Activated naive CD4-positive, alpha-beta T cell treated with anti-CD3 and anti-CD28 coated beads, Interleukin-2, amount 10 ng/mL, durations not matched to agents 5 hours and 36 hours (primary cell): ENCODE measurements around the gene PCDHAC1. TPM values are rescaled to one million over a fixed set of nuclear protein-coding genes. Genes with fewer than 3 reads are reported as not detected.

Source experiments
- total RNA-seq, 2 experiments: library from RNA; stranded (reverse); gene quantifications; one replicate each; pipeline ENCODE4 v1.2.3, GENCODE V29; 2021

Gene PCDHAC1, protein sequence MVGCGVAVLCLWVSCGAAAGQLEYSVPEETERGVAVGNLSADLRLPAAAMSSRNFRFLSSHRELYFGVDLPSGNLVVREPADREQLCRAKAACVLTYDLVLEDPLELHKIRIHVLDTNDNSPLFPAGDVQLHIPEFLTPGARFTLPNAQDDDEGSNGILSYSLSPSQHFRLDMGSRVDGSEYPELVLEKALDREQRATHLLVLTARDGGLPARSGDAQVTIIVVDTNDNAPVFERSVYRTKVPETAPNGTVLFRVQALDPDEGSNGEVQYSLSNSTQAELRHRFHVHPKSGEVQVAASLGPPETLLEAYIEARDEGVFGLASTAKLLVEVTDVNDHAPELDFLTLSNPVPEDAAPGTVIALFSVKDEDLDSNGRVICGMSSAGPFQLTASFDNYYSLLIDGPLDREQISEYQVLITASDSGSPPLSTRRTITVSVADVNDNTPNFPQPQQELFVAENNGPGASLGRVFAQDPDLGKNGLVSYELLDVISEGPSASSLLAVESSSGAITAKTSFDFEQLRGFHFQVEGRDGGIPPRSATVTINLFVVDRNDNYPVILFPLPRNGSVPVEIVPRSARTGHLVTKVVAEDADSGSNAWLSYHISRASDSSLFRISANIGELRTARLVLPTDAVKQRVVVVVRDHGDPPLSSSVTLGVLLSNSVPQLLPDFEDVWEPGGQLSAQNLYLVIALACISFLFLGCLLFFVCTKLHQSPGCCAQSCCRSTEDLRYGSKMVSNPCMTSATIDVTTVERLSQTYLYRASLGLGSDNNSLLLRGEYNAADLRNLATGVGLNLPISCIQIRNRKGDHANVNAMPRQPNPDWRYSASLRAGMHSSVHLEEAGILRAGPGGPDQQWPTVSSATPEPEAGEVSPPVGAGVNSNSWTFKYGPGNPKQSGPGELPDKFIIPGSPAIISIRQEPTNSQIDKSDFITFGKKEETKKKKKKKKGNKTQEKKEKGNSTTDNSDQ
- total RNA-seq, result not detected

GRCh38 chr5:140925806-140926442, at the start of gene PCDHAC1:
Gene PCDHAC1, plus strand, starts transcription at chr5:140926299. Its CDS starts 594 bp downstream, at chr5:140926893.

DNA sequence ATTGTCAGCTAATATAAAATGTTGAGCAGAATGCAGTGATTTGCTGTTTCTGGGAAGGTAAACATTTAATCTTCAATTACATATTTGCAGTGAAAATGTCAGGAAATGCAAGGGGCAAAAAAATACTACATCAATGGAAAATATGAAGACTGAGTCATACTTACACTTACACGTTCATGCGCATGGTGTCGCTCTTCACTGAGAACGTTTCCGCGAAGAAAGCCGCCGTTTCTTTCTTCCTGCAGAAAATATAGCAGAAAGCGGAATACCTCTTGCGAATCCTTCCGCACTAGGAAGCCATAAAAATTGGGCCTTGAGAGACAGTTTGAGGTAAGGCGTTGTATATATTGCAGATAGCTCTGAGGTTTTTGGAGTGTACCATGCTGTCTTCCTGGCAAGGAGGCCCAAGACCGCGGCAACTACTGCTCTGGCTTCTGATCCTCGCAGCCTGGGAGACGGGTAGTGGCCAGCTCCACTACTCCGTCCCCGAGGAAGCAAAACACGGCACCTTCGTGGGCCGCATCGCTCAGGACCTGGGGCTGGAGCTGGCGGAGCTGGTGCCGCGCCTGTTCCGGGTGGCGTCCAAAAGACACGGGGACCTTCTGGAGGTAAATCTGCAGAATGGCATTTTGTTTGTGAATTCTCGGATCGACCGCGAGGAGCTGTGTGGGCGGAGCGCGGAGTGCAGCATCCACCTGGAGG, 44.1 kb upstream of the PCDHAC1 start, which contains the start of gene PCDHA13:
PCDHA13 (plus strand) TSS at position 236 of the 702 bp plus-strand sequence; CDS start at position 381, 145 bp downstream.

DNA sequence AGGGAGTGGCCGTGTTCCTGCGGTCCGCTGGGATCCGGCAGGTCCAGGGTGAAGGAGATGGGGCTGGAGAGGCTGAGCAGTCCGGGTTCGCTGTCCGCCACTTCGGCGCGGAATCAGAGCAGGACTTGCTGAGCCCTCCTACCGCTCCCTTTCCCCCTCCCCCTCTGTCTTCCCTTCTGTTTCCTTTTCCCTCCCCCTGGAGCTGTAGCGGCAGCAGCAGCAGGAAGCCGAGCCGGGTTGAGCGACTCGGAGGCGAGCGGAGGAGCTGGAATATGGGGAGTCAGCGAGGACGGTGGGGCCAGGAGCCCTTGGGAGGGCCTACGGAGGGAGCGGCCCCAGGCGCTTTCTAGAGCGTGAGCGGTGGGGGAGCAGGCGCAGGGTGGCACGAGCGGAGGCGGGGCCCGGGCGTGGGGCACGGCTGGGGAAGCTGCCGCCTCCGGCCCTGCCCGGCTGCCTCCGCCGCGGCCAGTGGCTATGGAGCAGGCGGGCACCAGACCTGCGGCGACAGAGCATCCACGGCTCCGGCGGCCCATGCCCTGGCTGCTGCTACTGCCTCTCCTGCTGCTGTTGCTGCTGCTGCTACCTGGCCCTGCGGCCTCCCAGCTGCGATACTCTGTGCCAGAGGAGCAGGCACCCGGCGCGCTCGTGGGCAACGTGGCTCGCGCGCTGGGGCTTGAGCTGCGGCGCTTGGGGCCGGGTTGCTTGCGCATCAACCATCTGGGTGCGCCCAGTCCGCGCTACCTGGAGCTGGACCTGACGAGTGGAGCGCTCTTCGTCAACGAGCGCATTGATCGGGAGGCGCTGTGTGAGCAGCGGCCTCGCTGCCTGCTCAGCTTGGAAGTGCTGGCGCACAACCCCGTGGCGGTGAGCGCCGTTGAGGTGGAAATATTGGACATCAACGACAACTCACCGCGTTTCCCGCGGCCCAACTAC, 40.5 kb downstream of the PCDHAC1 start, which contains the start of gene PCDHAC2:
PCDHAC2 (plus strand) TSS at position 184 of the 933 bp plus-strand sequence; CDS start at position 475, 291 bp downstream.

Other genes with a start within 250 kb of the PCDHAC1 start
- 10 to 100 TPM; 69.7 to 74.2 TPM for gene HARS1, start 234.9 kb upstream of the PCDHAC1 start, total RNA-seq
- 10 to 100 TPM; 32.3 to 35.3 TPM for gene HARS2, start 234.8 kb upstream of the PCDHAC1 start, total RNA-seq
- 10 to 100 TPM; 56.1 to 56.9 TPM for gene ZMAT2, start 225.9 kb upstream of the PCDHAC1 start, total RNA-seq
- gene PCDHA1, start 140.2 kb upstream of the PCDHAC1 start, total RNA-seq, result not detected
- not detected for gene PCDHA2, start 131.4 kb upstream of the PCDHAC1 start, total RNA-seq
- not detected for gene PCDHA3, start 125.2 kb upstream of the PCDHAC1 start, total RNA-seq
- gene PCDHA4, start 119.2 kb upstream of the PCDHAC1 start, total RNA-seq, result not detected
- not detected for gene PCDHA5, start 104.7 kb upstream of the PCDHAC1 start, total RNA-seq
- not detected for gene PCDHA6, start 98.3 kb upstream of the PCDHAC1 start, total RNA-seq
- not detected for gene PCDHA7, start 92.0 kb upstream of the PCDHAC1 start, total RNA-seq
- not detected for gene PCDHA8, start 85.1 kb upstream of the PCDHAC1 start, total RNA-seq
- not detected for gene PCDHA9, start 77.9 kb upstream of the PCDHAC1 start, total RNA-seq
- gene PCDHA10, start 70.4 kb upstream of the PCDHAC1 start, total RNA-seq, result not detected
- not detected for gene PCDHA11, start 57.3 kb upstream of the PCDHAC1 start, total RNA-seq
- not detected for gene PCDHA12, start 51.0 kb upstream of the PCDHAC1 start, total RNA-seq
- not detected for gene PCDHA13, start 44.2 kb upstream of the PCDHAC1 start, total RNA-seq
- gene PCDHAC2, start 40.2 kb downstream of the PCDHAC1 start, total RNA-seq, result not detected
- gene PCDHB1, start 125.1 kb downstream of the PCDHAC1 start, total RNA-seq, result not detected
- gene PCDHB2, start 168.3 kb downstream of the PCDHAC1 start, total RNA-seq, result under 1 TPM; 0.05 to 0.17 TPM
- gene PCDHB3, start 174.2 kb downstream of the PCDHAC1 start, total RNA-seq, result not detected
- gene PCDHB4, start 195.5 kb downstream of the PCDHAC1 start, total RNA-seq, result not detected
- gene PCDHB5, start 208.9 kb downstream of the PCDHAC1 start, total RNA-seq, result not detected
- gene PCDHB6, start 223.8 kb downstream of the PCDHAC1 start, total RNA-seq, result not detected
- gene PCDHB7, start 246.3 kb downstream of the PCDHAC1 start, total RNA-seq, result not detected